ENCODE results near the gene PTPN14.
"Not testable (repeated sequence)": the region's sequence is repeated elsewhere in the genome, so short reads cannot be mapped to it uniquely, and the experiment has no call there.

DNA sequence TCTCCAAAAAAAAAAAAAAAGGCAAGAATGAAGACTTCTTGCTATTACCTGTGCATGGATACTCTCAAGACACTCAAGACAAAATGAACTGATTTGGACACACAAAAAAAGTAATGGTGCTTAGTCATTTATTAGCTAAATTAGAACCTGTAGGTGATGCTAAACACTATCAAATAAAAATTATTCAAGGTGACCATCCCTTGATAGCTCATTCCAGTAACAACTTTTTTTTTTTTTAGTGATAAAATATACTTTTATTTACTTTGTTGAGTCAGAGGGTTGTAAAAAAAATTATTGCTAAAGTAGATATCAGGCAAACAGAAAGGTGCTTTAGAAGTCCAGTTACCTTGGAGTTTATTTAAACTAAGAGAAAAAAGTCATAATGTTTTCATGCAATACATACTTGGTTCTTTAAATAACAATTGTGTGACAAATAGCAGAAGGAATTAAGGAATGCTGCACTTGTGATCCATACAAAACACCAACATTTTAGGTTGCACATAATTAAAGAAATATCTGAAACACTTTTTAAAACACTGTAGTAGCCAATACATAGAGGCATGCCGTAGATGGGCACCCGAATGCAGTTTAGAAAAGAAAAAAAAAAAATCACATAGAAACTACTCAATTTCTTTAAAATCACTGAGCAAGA, 69.3 kb downstream of the PTPN14 start:
- TF ChIP-seq, protein P1, sequence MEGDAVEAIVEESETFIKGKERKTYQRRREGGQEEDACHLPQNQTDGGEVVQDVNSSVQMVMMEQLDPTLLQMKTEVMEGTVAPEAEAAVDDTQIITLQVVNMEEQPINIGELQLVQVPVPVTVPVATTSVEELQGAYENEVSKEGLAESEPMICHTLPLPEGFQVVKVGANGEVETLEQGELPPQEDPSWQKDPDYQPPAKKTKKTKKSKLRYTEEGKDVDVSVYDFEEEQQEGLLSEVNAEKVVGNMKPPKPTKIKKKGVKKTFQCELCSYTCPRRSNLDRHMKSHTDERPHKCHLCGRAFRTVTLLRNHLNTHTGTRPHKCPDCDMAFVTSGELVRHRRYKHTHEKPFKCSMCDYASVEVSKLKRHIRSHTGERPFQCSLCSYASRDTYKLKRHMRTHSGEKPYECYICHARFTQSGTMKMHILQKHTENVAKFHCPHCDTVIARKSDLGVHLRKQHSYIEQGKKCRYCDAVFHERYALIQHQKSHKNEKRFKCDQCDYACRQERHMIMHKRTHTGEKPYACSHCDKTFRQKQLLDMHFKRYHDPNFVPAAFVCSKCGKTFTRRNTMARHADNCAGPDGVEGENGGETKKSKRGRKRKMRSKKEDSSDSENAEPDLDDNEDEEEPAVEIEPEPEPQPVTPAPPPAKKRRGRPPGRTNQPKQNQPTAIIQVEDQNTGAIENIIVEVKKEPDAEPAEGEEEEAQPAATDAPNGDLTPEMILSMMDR (IDR thresholded peaks at IDR 0.05) = not testable (repeated sequence)
- TF ChIP-seq EP300 (IDR thresholded peaks at IDR 0.05; ENCODE audit: low read depth); POLR2AphosphoS5 (IDR thresholded peaks at IDR 0.05); POLR2A (IDR thresholded peaks at IDR 0.05): not testable (repeated sequence)

Data from transverse colon (tissue), 4 donors.